ENCODE measurements around the gene PID1.
"Not testable (repeated sequence)": the region's sequence is repeated elsewhere in the genome, so short reads cannot be mapped to it uniquely, and the experiment has no call there.

PID1 gene

DNA sequence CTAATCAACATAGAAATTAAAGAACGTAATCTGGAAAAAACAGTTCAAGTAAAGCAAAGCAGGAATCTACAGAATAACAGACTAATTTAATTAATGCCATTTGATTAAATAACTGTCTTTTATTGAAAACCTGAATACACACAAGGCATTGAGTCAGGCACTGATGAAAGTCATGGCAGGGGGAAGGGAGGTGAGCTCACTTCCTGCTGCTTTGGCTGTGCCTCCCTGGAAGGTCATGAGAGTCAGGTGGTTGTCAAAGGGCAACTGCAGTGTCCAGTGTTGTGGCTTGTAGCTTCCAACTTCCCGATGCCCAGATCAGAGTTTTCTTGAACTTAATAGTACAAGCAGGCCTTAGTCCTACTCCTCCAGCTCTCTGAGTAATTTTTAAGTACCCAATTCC is 180.9 kb downstream of the PID1 start:
- no peak overlapping the region for H3K9ac ChIP-seq (ENCODE audit: low read length)
- no peak overlapping the region for H3K27ac ChIP-seq (ENCODE audit: low read depth, low read length)
- H3K4me1 ChIP-seq (ENCODE audit: control insufficient read depth, insufficient read depth, low read length) = no peaks in the 10 kb centered on the region
- no peaks in the 10 kb centered on the region for H3K27me3 ChIP-seq (ENCODE audit: control insufficient read depth, insufficient read depth, low read length)
- H3K4me3 ChIP-seq (ENCODE audit: low read length) = no peak overlapping the region
- H3K36me3 ChIP-seq (ENCODE audit: control insufficient read depth, insufficient read depth, low read length) = no peaks in the 10 kb centered on the region

DNA sequence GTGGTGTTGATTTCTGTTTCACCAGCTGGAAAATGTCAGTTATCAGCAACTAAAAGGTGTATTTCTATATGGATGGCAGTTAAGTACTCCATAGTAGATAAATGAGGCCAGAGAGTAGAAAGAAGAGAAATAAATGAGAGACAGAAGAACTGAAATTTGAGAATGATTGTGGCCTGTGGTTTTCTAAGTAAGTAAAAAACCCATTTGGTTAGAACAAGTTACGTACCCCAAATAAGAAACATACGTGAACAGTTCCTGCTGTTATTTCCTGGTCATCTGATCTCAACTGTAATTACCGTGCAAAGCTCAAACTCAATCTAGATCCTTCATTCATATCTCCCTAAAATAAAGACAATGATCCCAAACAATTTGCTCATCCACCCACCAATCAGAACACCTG is 181.3 kb downstream of the PID1 start:
- Histone ChIP-seq H3K9ac (ENCODE audit: low read length) (no peak overlapping the region), H3K4me3 (ENCODE audit: low read length) (no peak overlapping the region), H3K4me1 (ENCODE audit: control insufficient read depth, insufficient read depth, low read length) (no peaks in the 10 kb centered on the region), H3K27ac (ENCODE audit: low read depth, low read length) (no peak overlapping the region), H3K36me3 (ENCODE audit: control insufficient read depth, insufficient read depth, low read length) (no peaks in the 10 kb centered on the region), H3K27me3 (ENCODE audit: control insufficient read depth, insufficient read depth, low read length) (no peaks in the 10 kb centered on the region)

DNA sequence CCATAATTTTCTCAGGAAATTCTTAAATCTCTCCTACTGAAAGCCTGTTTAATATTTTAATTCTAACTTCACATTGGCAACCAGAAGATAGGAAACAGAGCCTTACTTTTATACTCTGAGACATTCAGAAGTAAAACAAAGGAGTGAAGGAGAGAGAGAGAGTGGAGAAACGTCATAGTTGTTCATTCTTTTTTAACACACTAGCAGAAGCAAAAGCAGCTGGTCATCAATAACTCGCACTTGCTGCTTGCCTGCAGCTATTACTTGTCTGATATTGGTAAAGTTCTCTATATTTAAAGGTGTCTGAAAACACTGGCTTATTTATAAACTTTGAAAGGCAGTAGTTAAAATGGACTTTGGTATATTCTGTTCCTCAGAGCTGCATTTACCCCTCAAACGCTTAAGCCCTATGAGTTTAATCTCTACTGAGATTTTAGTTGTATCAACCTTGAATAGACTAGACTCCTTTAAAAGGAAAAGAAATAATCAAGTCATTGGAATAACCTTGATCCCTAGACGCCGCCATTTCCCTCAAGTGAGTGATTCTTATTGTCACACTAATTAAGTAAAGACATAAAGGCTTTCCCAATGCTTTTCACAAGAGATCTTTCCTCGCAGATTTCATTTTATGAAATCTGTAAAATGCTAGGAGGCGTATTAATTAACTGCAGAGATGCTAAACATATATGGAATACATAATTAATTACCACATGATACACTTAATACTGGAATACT is 182.0 kb downstream of the PID1 start:
- H3K27ac ChIP-seq (ENCODE audit: low read depth, low read length) = no peak overlapping the region

DNA sequence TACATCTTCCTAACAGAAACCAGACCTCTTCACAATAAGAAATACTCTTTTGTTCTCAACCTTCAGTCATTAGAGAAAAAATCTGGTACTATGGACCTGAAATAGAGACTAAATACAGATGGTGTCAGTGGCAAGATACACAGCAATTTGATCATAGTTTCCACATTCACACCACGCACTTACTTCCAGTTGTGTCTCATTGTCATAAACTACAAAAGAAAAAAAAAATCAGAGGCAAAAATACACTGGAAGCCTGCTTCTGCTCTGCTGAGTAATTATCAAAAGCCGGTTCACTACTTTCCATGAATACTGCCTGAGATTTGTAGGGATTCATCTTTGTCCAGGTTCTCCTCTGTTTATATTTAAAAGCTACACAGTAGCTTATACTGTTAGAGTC is 182.6 kb downstream of the PID1 start:
- Histone ChIP-seq H3K36me3 (ENCODE audit: control insufficient read depth, insufficient read depth, low read length) (no peaks in the 10 kb centered on the region), H3K4me1 (ENCODE audit: control insufficient read depth, insufficient read depth, low read length) (no peaks in the 10 kb centered on the region), H3K27me3 (ENCODE audit: control insufficient read depth, insufficient read depth, low read length) (no peaks in the 10 kb centered on the region), H3K9ac (ENCODE audit: low read length) (no peak overlapping the region), H3K4me3 (ENCODE audit: low read length) (no peak overlapping the region), H3K27ac (ENCODE audit: low read depth, low read length) (no peak overlapping the region)

More for the DNA sequence above, 182.0 kb downstream of the PID1 start:
- Histone ChIP-seq H3K9ac (ENCODE audit: low read length) (no peak overlapping the region), H3K4me1 (ENCODE audit: control insufficient read depth, insufficient read depth, low read length) (no peaks in the 10 kb centered on the region), H3K4me3 (ENCODE audit: low read length) (no peak overlapping the region), H3K36me3 (ENCODE audit: control insufficient read depth, insufficient read depth, low read length) (no peaks in the 10 kb centered on the region), H3K27me3 (ENCODE audit: control insufficient read depth, insufficient read depth, low read length) (no peaks in the 10 kb centered on the region)

DNA sequence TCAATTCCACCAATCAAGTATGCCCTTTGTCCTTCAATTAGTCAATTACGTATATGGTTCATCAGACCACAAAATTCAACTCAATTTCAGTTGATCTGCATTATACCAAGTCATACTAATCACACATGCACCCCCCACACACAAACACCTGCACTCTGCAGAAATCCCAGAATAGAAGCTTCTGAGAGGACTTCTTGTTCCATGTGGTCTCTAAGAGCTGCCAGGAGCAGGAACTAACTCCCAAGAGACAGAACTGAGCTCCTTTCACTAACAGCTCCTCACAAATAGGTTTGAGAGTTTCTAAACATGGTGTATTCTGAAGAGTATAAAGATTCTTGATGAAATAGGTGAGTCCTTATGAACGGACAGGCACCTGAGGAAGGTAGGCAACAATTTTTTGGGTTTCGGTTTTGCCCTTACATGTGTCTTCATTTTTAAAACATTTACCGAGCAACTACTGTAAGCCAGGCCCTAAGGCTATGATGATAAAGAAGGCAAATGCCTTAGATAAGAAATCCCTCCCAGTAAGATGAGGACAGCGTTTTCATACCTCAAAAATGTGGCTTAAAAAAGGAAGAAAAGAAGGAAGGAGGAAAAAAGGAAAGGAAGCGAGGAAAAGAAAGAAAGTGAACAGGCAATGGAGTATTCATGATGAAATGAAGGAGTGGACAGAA is 183.1 kb downstream of the PID1 start:
- Histone ChIP-seq H3K36me3 (ENCODE audit: control insufficient read depth, insufficient read depth, low read length) (no peaks in the 10 kb centered on the region), H3K27ac (ENCODE audit: low read depth, low read length) (no peak overlapping the region), H3K27me3 (ENCODE audit: control insufficient read depth, insufficient read depth, low read length) (no peaks in the 10 kb centered on the region), H3K9ac (ENCODE audit: low read length) (no peak overlapping the region), H3K4me3 (ENCODE audit: low read length) (no peak overlapping the region), H3K4me1 (ENCODE audit: control insufficient read depth, insufficient read depth, low read length) (no peaks in the 10 kb centered on the region)

DNA sequence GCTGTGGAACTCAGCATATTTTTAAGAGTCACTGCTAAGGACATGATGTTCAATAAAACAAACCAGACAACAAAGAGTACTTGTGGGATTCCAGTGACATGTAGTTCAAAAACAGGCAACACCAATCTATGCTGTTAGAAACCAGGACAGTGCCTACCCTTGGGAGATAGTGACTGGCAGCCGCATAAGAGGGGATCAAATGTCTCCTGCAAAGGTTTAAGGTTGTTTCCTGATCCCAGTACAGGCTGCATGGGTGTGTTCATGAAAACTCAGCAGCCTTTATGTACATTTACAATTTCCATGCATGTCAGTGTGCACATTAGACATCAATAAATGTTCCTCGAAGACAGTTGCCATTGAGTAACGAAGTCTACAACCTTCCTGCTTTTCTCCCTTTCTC is 183.8 kb downstream of the PID1 start:
- H3K9ac ChIP-seq (ENCODE audit: low read length) = no peak overlapping the region
- H3K4me1 ChIP-seq (ENCODE audit: control insufficient read depth, insufficient read depth, low read length) = no peaks in the 10 kb centered on the region
- H3K36me3 ChIP-seq (ENCODE audit: control insufficient read depth, insufficient read depth, low read length) = no peaks in the 10 kb centered on the region
- no peak overlapping the region for H3K4me3 ChIP-seq (ENCODE audit: low read length)
- no peak overlapping the region for H3K27ac ChIP-seq (ENCODE audit: low read depth, low read length)
- H3K27me3 ChIP-seq (ENCODE audit: control insufficient read depth, insufficient read depth, low read length) = no peaks in the 10 kb centered on the region

- H3K27ac ChIP-seq (ENCODE audit: low read depth, low read length) = no peak overlapping the region
- no peaks in the 10 kb centered on the region for H3K4me1 ChIP-seq (ENCODE audit: control insufficient read depth, insufficient read depth, low read length)
- H3K4me3 ChIP-seq (ENCODE audit: low read length) = no peak overlapping the region
- no peaks in the 10 kb centered on the region for H3K27me3 ChIP-seq (ENCODE audit: control insufficient read depth, insufficient read depth, low read length)
- H3K9ac ChIP-seq (ENCODE audit: low read length) = no peak overlapping the region
- H3K36me3 ChIP-seq (ENCODE audit: control insufficient read depth, insufficient read depth, low read length) = no peaks in the 10 kb centered on the region
Measured at GRCh38 chr2:229085439-229085838, 185.6 kb downstream of the PID1 start.

GRCh38 chr2:229084447-229084846 is 186.6 kb downstream of the PID1 start:
- H3K9ac ChIP-seq (ENCODE audit: low read length) = no peak overlapping the region
- H3K27me3 ChIP-seq (ENCODE audit: control insufficient read depth, insufficient read depth, low read length) = no peaks in the 10 kb centered on the region
- H3K27ac ChIP-seq (ENCODE audit: low read depth, low read length) = no peak overlapping the region

DNA sequence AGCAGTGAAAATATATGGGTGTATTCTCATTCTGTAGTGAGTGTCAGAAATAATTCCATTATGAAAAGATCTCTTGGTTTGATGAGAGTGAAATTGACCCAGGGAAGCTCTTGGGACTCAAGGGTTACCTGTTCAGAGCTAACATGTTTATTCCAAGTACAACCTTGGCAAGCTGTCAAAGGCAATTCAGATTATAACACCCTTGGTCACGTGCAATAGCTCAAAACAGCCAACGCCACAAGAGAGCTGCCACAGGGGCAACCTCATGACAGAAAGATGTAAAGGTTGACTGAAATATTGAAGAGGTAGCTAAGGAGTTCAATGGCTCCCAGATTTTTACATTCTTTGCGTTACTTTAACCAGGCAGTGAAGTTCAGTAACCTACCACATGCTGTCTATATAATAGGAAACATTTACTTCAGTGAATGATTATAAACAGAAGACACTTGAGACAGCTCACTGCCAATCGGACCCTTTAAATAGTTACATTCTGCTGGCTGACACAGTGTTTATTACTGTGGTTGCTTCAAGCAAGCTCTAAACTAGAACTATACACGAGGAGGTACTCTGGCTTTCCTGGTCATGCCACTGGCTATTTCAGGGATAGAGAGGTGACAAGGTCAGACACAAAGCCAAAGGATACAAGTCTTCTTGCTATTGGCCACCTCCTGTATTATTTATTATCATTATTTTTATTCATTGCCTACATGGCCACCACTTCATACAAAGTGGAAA is 187.3 kb downstream of the PID1 start:
- no peaks in the 10 kb centered on the region for H3K27me3 ChIP-seq (ENCODE audit: control insufficient read depth, insufficient read depth, low read length)
- no peak overlapping the region for H3K27ac ChIP-seq (ENCODE audit: low read depth, low read length)
- no peak overlapping the region for H3K4me3 ChIP-seq (ENCODE audit: low read length)
- no peaks in the 10 kb centered on the region for H3K36me3 ChIP-seq (ENCODE audit: control insufficient read depth, insufficient read depth, low read length)
- H3K4me1 ChIP-seq (ENCODE audit: control insufficient read depth, insufficient read depth, low read length) = no peaks in the 10 kb centered on the region
- no peak overlapping the region for H3K9ac ChIP-seq (ENCODE audit: low read length)

More at GRCh38 chr2:229084447-229084846, 186.6 kb downstream of the PID1 start:
- H3K4me1 ChIP-seq (ENCODE audit: control insufficient read depth, insufficient read depth, low read length) = no peaks in the 10 kb centered on the region
- no peak overlapping the region for H3K4me3 ChIP-seq (ENCODE audit: low read length)
- no peaks in the 10 kb centered on the region for H3K36me3 ChIP-seq (ENCODE audit: control insufficient read depth, insufficient read depth, low read length)

DNA sequence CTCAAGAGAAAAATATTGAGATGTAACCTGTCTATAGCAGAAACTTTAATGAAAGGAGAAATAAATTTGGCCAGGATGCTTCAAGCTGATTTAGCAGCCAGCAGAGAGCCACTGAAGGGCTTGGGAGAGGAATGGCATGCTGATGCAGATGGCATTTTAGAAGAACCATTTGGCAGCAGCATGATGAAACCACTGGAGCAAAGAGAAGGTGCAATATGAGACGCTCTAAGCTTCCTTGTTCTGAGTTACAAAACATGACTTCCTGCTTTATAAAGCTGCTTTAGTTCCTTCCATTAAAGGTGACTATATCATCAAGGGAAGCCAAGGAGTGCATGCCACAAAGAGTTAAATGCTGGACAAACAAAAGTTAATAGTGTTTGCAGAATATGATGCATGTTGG is 189.7 kb downstream of the PID1 start:
- no peak overlapping the region for H3K27ac ChIP-seq (ENCODE audit: low read depth, low read length)
- H3K4me1 ChIP-seq (ENCODE audit: control insufficient read depth, insufficient read depth, low read length) = no peaks in the 10 kb centered on the region
- no peaks in the 10 kb centered on the region for H3K27me3 ChIP-seq (ENCODE audit: control insufficient read depth, insufficient read depth, low read length)
- no peaks in the 10 kb centered on the region for H3K36me3 ChIP-seq (ENCODE audit: control insufficient read depth, insufficient read depth, low read length)
- no peak overlapping the region for H3K9ac ChIP-seq (ENCODE audit: low read length)
- no peak overlapping the region for H3K4me3 ChIP-seq (ENCODE audit: low read length)

DNA sequence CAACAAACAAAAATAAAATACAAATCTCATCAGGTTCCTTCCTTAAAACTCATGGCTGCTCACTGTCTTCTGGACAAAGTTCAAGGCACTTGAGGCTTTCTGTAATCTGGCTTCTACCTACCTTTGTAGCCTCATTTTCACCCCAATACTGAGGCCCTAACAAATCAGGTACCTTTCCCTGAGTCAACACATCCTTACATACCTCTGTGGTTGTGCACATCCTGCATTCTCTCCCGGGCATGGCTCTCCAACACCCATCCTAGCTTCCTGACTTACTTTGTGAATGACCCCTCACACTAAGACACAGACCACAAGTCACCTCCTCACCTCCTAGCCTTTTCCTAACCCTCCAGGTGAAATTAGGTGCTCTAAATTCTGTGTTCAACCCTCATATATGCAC is 190.9 kb downstream of the PID1 start:
- H3K4me1 ChIP-seq (ENCODE audit: control insufficient read depth, insufficient read depth, low read length) = no peaks in the 10 kb centered on the region
- H3K27ac ChIP-seq (ENCODE audit: low read depth, low read length) = no peak overlapping the region
- H3K27me3 ChIP-seq (ENCODE audit: control insufficient read depth, insufficient read depth, low read length) = no peaks in the 10 kb centered on the region
- H3K36me3 ChIP-seq (ENCODE audit: control insufficient read depth, insufficient read depth, low read length) = no peaks in the 10 kb centered on the region
- no peak overlapping the region for H3K4me3 ChIP-seq (ENCODE audit: low read length)
- H3K9ac ChIP-seq (ENCODE audit: low read length) = no peak overlapping the region

DNA sequence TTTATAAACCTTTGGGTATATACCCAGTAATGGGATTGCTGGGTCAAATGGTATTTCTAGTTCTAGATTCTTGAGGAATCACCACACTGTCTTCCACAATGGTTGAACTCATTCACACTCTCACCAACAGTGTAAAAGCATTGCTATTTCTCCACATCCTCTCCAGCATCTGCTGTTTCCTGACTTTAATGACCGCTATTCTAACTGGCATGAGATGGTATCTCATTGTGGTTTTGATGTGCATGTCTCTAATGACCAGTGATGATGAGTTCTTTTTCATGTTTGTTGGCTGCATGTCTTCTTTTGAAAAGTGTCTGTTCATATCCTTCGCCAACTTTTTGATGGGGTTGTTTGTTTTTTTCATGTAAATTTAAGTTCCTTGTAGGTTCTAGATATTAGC is 194.2 kb downstream of the PID1 start:
- H3K36me3 ChIP-seq (ENCODE audit: control insufficient read depth, insufficient read depth, low read length); H3K4me3 ChIP-seq (ENCODE audit: low read length); H3K4me1 ChIP-seq (ENCODE audit: control insufficient read depth, insufficient read depth, low read length); H3K9ac ChIP-seq (ENCODE audit: low read length); H3K27ac ChIP-seq (ENCODE audit: low read depth, low read length); H3K27me3 ChIP-seq (ENCODE audit: control insufficient read depth, insufficient read depth, low read length): not testable (repeated sequence)
